ENCODE measurements around the gene CIB4. TPM values are rescaled to one million over a fixed set of nuclear protein-coding genes. Genes with fewer than 3 reads are reported as not detected.
A peak's percentile ranks its signal among the peaks of the same experiment; 100 is the strongest.

The CIB4 gene
- not detected for total RNA-seq

- CTCF ChIA-PET, result no interaction called here
- DNase-seq (peak; percentile 25), ATAC-seq (no peak)
- no peaks in the 10 kb centered on the region for H3K9me3 Mint-ChIP-seq (ENCODE audit: low read depth)
- peaks cover 10% of the 10 kb centered on the region for H3K4me1 Mint-ChIP-seq
- H3K4me3 Mint-ChIP-seq, result no peak within 1 kb of the TSS
- no peak within 1 kb of the TSS for H3K27ac Mint-ChIP-seq
- H3K36me3 Mint-ChIP-seq, result no peaks in the 10 kb centered on the region
- H3K27me3 Mint-ChIP-seq, result peaks cover 43% of the 10 kb centered on the region
Measured at GRCh38 chr2:26640781-26641564, at the start of gene CIB4. CIB4 (minus strand) TSS chr2:26641366; CDS start chr2:26641314, 52 bp downstream.

- DNase-seq, result no peak
- peaks cover 56% of the 10 kb centered on the region for H3K27me3 Mint-ChIP-seq
- CTCF ChIA-PET, result no interaction called here
- H3K4me1 Mint-ChIP-seq, result peaks cover 2% of the 10 kb centered on the region
- ATAC-seq, result no peak
- H3K36me3 Mint-ChIP-seq, result no peaks in the 10 kb centered on the region
- H3K4me3 Mint-ChIP-seq, result no peak overlapping the region
- H3K9me3 Mint-ChIP-seq (ENCODE audit: low read depth), result no peaks in the 10 kb centered on the region
- H3K27ac Mint-ChIP-seq, result no peak overlapping the region
Measured at GRCh38 chr2:26687801-26688200, 46.6 kb upstream of the CIB4 start.

- Mint-ChIP-seq H3K4me3 (no peak overlapping the region), H3K9me3 (ENCODE audit: low read depth) (no peaks in the 10 kb centered on the region), H3K27ac (no peak overlapping the region), H3K36me3 (no peaks in the 10 kb centered on the region), H3K4me1 (peaks cover 2% of the 10 kb centered on the region), H3K27me3 (peaks cover 56% of the 10 kb centered on the region)
- CTCF ChIA-PET, result no interaction called here
- no peak for ATAC-seq
- DNase-seq, result no peak
Measured at GRCh38 chr2:26687328-26687727, 46.2 kb upstream of the CIB4 start.

GRCh38 chr2:26685989-26686839, 45.0 kb upstream of the CIB4 start:
- Mint-ChIP-seq H3K4me3 (no peak overlapping the region), H3K27me3 (peaks cover 46% of the 10 kb centered on the region), H3K4me1 (no peaks in the 10 kb centered on the region), H3K27ac (no peak overlapping the region), H3K9me3 (ENCODE audit: low read depth) (no peaks in the 10 kb centered on the region), H3K36me3 (no peaks in the 10 kb centered on the region)
- ATAC-seq (no peak), DNase-seq (no peak)
- CTCF ChIA-PET, result no interaction called here

GRCh38 chr2:26685341-26685740, 44.2 kb upstream of the CIB4 start:
- CTCF ChIA-PET, result no interaction called here
- no peak for ATAC-seq
- H3K4me3 Mint-ChIP-seq, result no peak overlapping the region
- H3K36me3 Mint-ChIP-seq, result no peaks in the 10 kb centered on the region
- peaks cover 42% of the 10 kb centered on the region for H3K27me3 Mint-ChIP-seq
- no peak overlapping the region for H3K27ac Mint-ChIP-seq
- no peak for DNase-seq
- H3K4me1 Mint-ChIP-seq, result no peaks in the 10 kb centered on the region
- no peaks in the 10 kb centered on the region for H3K9me3 Mint-ChIP-seq (ENCODE audit: low read depth)

GRCh38 chr2:26683583-26683982, 42.4 kb upstream of the CIB4 start:
- CTCF ChIA-PET, result interaction anchor here (0.6 kb wide), 1 partner anchor 64 kb away, joined by 3 read pairs; no protein-coding TSS in a partner anchor
- no peaks in the 10 kb centered on the region for H3K4me1 Mint-ChIP-seq
- DNase-seq (no peak), ATAC-seq (no peak)
- H3K27ac Mint-ChIP-seq, result no peak overlapping the region
- no peaks in the 10 kb centered on the region for H3K9me3 Mint-ChIP-seq (ENCODE audit: low read depth)
- H3K4me3 Mint-ChIP-seq, result no peak overlapping the region
- no peaks in the 10 kb centered on the region for H3K36me3 Mint-ChIP-seq
- peaks cover 39% of the 10 kb centered on the region for H3K27me3 Mint-ChIP-seq

- DNase-seq (no peak), ATAC-seq (no peak)
- no peak overlapping the region for H3K4me3 Mint-ChIP-seq
- CTCF ChIA-PET, result no interaction called here
- H3K27ac Mint-ChIP-seq, result no peak overlapping the region
- H3K9me3 Mint-ChIP-seq (ENCODE audit: low read depth), result no peaks in the 10 kb centered on the region
- no peaks in the 10 kb centered on the region for H3K4me1 Mint-ChIP-seq
- no peaks in the 10 kb centered on the region for H3K36me3 Mint-ChIP-seq
- H3K27me3 Mint-ChIP-seq, result peaks cover 43% of the 10 kb centered on the region
Measured at GRCh38 chr2:26682155-26682554, 41.0 kb upstream of the CIB4 start.

GRCh38 chr2:26681656-26682055, 40.5 kb upstream of the CIB4 start:
- no peak overlapping the region for H3K27ac Mint-ChIP-seq
- no peak overlapping the region for H3K4me3 Mint-ChIP-seq
- no peaks in the 10 kb centered on the region for H3K4me1 Mint-ChIP-seq
- ATAC-seq, result no peak
- no peak for DNase-seq
- no peaks in the 10 kb centered on the region for H3K9me3 Mint-ChIP-seq (ENCODE audit: low read depth)
- H3K27me3 Mint-ChIP-seq, result peaks cover 39% of the 10 kb centered on the region
- H3K36me3 Mint-ChIP-seq, result no peaks in the 10 kb centered on the region
- CTCF ChIA-PET, result no interaction called here

GRCh38 chr2:26679867-26680266, 38.7 kb upstream of the CIB4 start:
- DNase-seq (no peak), ATAC-seq (no peak)
- H3K27ac Mint-ChIP-seq, result no peak overlapping the region
- H3K9me3 Mint-ChIP-seq (ENCODE audit: low read depth), result no peaks in the 10 kb centered on the region
- H3K4me3 Mint-ChIP-seq, result no peak overlapping the region
- peaks cover 24% of the 10 kb centered on the region for H3K27me3 Mint-ChIP-seq
- CTCF ChIA-PET, result interaction anchor here (0.8 kb wide), 1 partner anchor 29 kb away, joined by 3 read pairs; no protein-coding TSS in a partner anchor
- H3K36me3 Mint-ChIP-seq, result no peaks in the 10 kb centered on the region
- H3K4me1 Mint-ChIP-seq, result no peaks in the 10 kb centered on the region

- Mint-ChIP-seq H3K27ac (no peak overlapping the region), H3K9me3 (ENCODE audit: low read depth) (no peaks in the 10 kb centered on the region), H3K27me3 (peaks cover 22% of the 10 kb centered on the region), H3K4me3 (no peak overlapping the region), H3K36me3 (no peaks in the 10 kb centered on the region), H3K4me1 (no peaks in the 10 kb centered on the region)
- CTCF ChIA-PET, result no interaction called here
- no peak for DNase-seq
- no peak for ATAC-seq
Measured at GRCh38 chr2:26678035-26678434, 36.9 kb upstream of the CIB4 start.

GRCh38 chr2:26675651-26676255, 34.6 kb upstream of the CIB4 start:
- DNase-seq (no peak), ATAC-seq (no peak)
- Mint-ChIP-seq H3K4me1 (no peaks in the 10 kb centered on the region), H3K27ac (no peak overlapping the region), H3K4me3 (no peak overlapping the region), H3K9me3 (ENCODE audit: low read depth) (no peaks in the 10 kb centered on the region), H3K27me3 (peaks cover 42% of the 10 kb centered on the region), H3K36me3 (no peaks in the 10 kb centered on the region)
- CTCF ChIA-PET, result interaction anchor here (0.6 kb wide), 1 partner anchor 1409 kb away, joined by 3 read pairs; no protein-coding TSS in a partner anchor

- Mint-ChIP-seq H3K9me3 (ENCODE audit: low read depth) (no peaks in the 10 kb centered on the region), H3K27me3 (peaks cover 43% of the 10 kb centered on the region), H3K4me1 (no peaks in the 10 kb centered on the region), H3K36me3 (no peaks in the 10 kb centered on the region), H3K4me3 (no peak overlapping the region), H3K27ac (no peak overlapping the region)
- no peak for ATAC-seq
- CTCF ChIA-PET, result no interaction called here
- no peak for DNase-seq
Measured at GRCh38 chr2:26674771-26675170, 33.6 kb upstream of the CIB4 start.

- Mint-ChIP-seq H3K4me3 (no peak overlapping the region), H3K9me3 (ENCODE audit: low read depth) (no peaks in the 10 kb centered on the region), H3K27me3 (peaks cover 45% of the 10 kb centered on the region), H3K27ac (no peak overlapping the region), H3K36me3 (no peaks in the 10 kb centered on the region), H3K4me1 (peaks cover 4% of the 10 kb centered on the region)
- CTCF ChIA-PET, result no interaction called here
- ATAC-seq, result no peak
- DNase-seq, result no peak
Measured at GRCh38 chr2:26674002-26674751, 33.0 kb upstream of the CIB4 start.
